ENCODE measurements around the gene SSBP3.

GRCh38 chr1:54257876-54258275 is 148.3 kb downstream of the SSBP3 start:
- no peak for TF ChIP-seq EZH2 (IDR thresholded peaks at IDR 0.05; ENCODE audit: insufficient read depth, poor library complexity, severe bottlenecking)
- TF ChIP-seq EZH2phosphoT487 (IDR thresholded peaks at IDR 0.05; ENCODE audit: insufficient read depth, low read depth) = no peak
